GM12878 (cell line): ENCODE data around the gene FGD3. TPM values are rescaled to one million over a fixed set of nuclear protein-coding genes. Genes with fewer than 3 reads are reported as not detected.

Experiments used
- ATAC-seq: fragments of 200-7000 bp; cut with Tn5 transposase; 3 replicates; pipeline ENCODE4 v1.9.1; 2020; ENCODE audit warnings: mild to moderate bottlenecking, moderate library complexity
- BruUV-seq: library from RNA; stranded (reverse); fragments of 400-500 nt; replicated peaks from 2 replicates; lab custom pipeline; 2021; lab: Mats Ljungman, UMichigan
- CTCF ChIA-PET: fragments of 300-600 bp; sonication (Branson Sonifier 250); formaldehyde crosslinking; extraction: SDS; loops from one replicate; lab custom pipeline; 2021; ENCODE audit warnings: inconsistent platforms; lab: Yijun Ruan, JAX
- POLR2A ChIA-PET: fragments of 350-600 bp; formaldehyde crosslinking; extraction: SDS; loops from one replicate; lab custom pipeline; 2021; ENCODE audit warnings: inconsistent platforms; lab: Charles Lee
- RAD21 ChIA-PET: fragments of 300-600 bp; sonication (Branson Sonifier 250); formaldehyde crosslinking; loops from one replicate; lab custom pipeline; 2023; ENCODE audit warnings: antibody characterized with exemption; ENCODE audit not compliant: unreplicated experiment; lab: Charles Lee
- SMC1A ChIA-PET: fragments of 300-600 bp; sonication (Branson Sonifier 250); formaldehyde crosslinking; loops from one replicate; lab custom pipeline; 2023; ENCODE audit not compliant: unreplicated experiment, uncharacterized antibody; lab: Charles Lee
- DNase-seq: peaks from one replicate; pipeline ENCODE4 v3.0.0-alpha.2; 2011; ENCODE audit warnings: low read depth, low spot score
- FAIRE-seq: peaks from 3 replicates; lab custom pipeline; 2011; peaks lifted over from hg19 to GRCh38; lab: Jason Lieb, UNC
- H2AFZ ChIP-seq: 2 replicates; pipeline ENCODE4 v1.6.0; 2011; ENCODE audit warnings: low read depth, low read length, control low read depth; ENCODE audit not compliant: control insufficient read depth
- H3K27ac ChIP-seq: 2 replicates; pipeline ENCODE4 v1.5.1; 2011; ENCODE audit warnings: control low read depth; ENCODE audit not compliant: control insufficient read depth, insufficient read depth
- H3K27me3 ChIP-seq, 2 experiments: replicated peaks in 1 of 2; 2 replicates each; pipeline versions ENCODE4 v1.6.0 to v1.6.1; 2011; ENCODE audit warnings: low read length in 1 of 2; ENCODE audit not compliant: control insufficient read depth in 2 of 2, insufficient read depth in 2 of 2
- H3K36me3 ChIP-seq, 2 experiments: 2 replicates each; pipeline ENCODE4 v1.5.1; 2011; ENCODE audit warnings: low read length in 1 of 2; ENCODE audit not compliant: control insufficient read depth in 2 of 2, insufficient read depth in 2 of 2
- H3K4me1 ChIP-seq: 2 replicates; pipeline ENCODE4 v1.6.1; 2011; ENCODE audit warnings: mild to moderate bottlenecking, low read length, moderate library complexity, mixed read lengths; ENCODE audit not compliant: control insufficient read depth, insufficient read depth
- H3K4me2 ChIP-seq: 2 replicates; pipeline ENCODE4 v1.6.0; 2011; ENCODE audit warnings: control low read depth; ENCODE audit not compliant: control insufficient read depth, insufficient read depth
- H3K4me3 ChIP-seq: fragments of 200-600 bp; sonication (generic); 2 replicates; pipeline ENCODE4 v1.5.1; 2016
- H3K79me2 ChIP-seq: 2 replicates; pipeline ENCODE4 v1.6.0; 2011; ENCODE audit warnings: low read length; ENCODE audit not compliant: control insufficient read depth, insufficient read depth
- H3K9ac ChIP-seq: 2 replicates; pipeline ENCODE4 v1.8.0; 2011; ENCODE audit warnings: low read length, control low read depth, mixed read lengths; ENCODE audit not compliant: control insufficient read depth, insufficient read depth
- H3K9me3 ChIP-seq: replicated peaks from 3 replicates; pipeline ENCODE4 v1.5.1; 2011; ENCODE audit warnings: mild to moderate bottlenecking, low read length; ENCODE audit not compliant: control insufficient read depth, insufficient read depth
- H4K20me1 ChIP-seq: 2 replicates; pipeline ENCODE4 v1.6.0; 2011; ENCODE audit not compliant: control insufficient read depth, insufficient read depth
- BCLAF1 ChIP-seq: fragments of 450-650 bp; IDR thresholded peaks from 2 replicates; pipeline ENCODE4 v1.6.1; 2017; ENCODE audit warnings: antibody characterized with exemption, mild to moderate bottlenecking, moderate library complexity
- SPI1 ChIP-seq: IDR thresholded peaks from 2 replicates; pipeline ENCODE4 v1.6.1; 2011; ENCODE audit warnings: low read depth, mild to moderate bottlenecking, low read length, moderate library complexity, borderline replicate concordance; ENCODE audit not compliant: insufficient read depth
- WGBS: methylation state at CpG from one replicate; pipeline ENCODE4 v1.1.6; 2016; ENCODE audit warnings: low lambda C conversion rate; ENCODE audit not compliant: insufficient replicate concordance, insufficient coverage; ENCODE audit errors: missing lambda C conversion rate; 5-methylcytosine and 5-hydroxymethylcytosine counted together
- in situ Hi-C: fragments of 300-500 bp; cut with MboI; formaldehyde crosslinking; loops from 9 replicates; pipeline ENCODE4 v1.14.3; 2018; ENCODE audit warnings: mixed read lengths
- intact Hi-C: fragments of 100-400 bp; cut with micrococcal nuclease; formaldehyde crosslinking; loops from one replicate; pipeline ENCODE4 v1.14.2; 2022; ENCODE audit not compliant: unreplicated experiment
- polyA plus RNA-seq, 11 experiments: library from polyadenylated mRNA; depleted of rRNA in 4 of 11; unstranded in 6 of 11; stranded (reverse) in 5 of 11; fragments of >200 nt; fragmentation: Nextera tagmentation in 4 of 11; fragmentation: Illumina TruSeq in 1 of 11; extraction: Ambion mirVana in 4 of 11; extraction: Trizol in 1 of 11; gene quantifications; 1 replicate in 1 of 11; 2 replicates in 10 of 11; pipeline versions ENCODE4 v1.2.1 to v1.2.3, GENCODE V29; 2011 to 2016; ENCODE audit warnings: inconsistent platforms in 2 of 11, missing spikeins in 2 of 11, low read depth in 1 of 11
- total RNA-seq, 4 experiments: library from RNA; depleted of rRNA in 3 of 4; stranded (reverse); fragments of >200 nt in 3 of 4; fragmentation: Illumina TruSeq in 1 of 4; extraction: Trizol in 1 of 4; gene quantifications; 2 replicates each; pipeline versions ENCODE4 v1.2.1 to v1.2.3, GENCODE V29; 2013 to 2021

The FGD3 gene
- total and polyA plus RNA-seq, 10 of the 15 experiments (the other 5 are each of a cell fraction or from before 2014, with no cell fraction given), result 0.26 to 18.1 (median 12.4) TPM

DNA sequence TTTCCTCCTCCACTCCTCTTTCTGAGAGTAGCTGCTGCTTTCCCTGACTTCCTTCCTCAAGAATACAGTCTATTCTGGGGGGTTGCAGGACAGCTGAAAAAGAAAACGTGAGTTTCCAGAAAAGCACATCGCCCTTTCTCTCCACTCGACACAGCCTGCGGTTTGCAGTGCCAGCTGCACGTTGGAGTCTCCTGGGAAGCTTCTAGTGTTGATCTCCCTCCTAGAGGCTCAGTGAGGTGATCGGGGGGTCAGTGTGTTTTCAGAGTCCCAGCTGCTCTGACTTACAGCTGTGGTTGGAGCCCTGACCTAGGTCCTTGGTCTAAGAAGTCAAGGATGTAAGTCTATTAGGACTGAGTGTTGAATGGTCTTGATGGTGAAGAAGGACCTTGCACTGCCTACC is 86.2 kb downstream of the FGD3 start:
- DNase-seq (no peak), ATAC-seq (no peak), FAIRE-seq (no peak)
- Histone ChIP-seq H3K27me3 (no peaks in the 10 kb centered on the region), H3K79me2 (no peaks in the 10 kb centered on the region), H3K9ac (no peak overlapping the region), H2AFZ (no peak overlapping the region), H3K27ac (no peak overlapping the region), H4K20me1 (no peaks in the 10 kb centered on the region), H3K4me3 (no peak overlapping the region), H3K4me2 (peak overlapping the region; percentile 22; the same call in 1 of the 2 replicates), H3K36me3 (peaks cover 0 to 6% of the 10 kb centered on the region in 2 experiments), H3K9me3 (no peaks in the 10 kb centered on the region), H3K4me1 (peaks cover 11% of the 10 kb centered on the region)
- CTCF ChIA-PET, result interaction anchor here (1.0 kb wide), 1 partner anchor 27 kb away, joined by 3 read pairs; no protein-coding TSS in a partner anchor
- in situ Hi-C loops (no loop called here), intact Hi-C loops (no loop called here)
- 32% methylated on average over 6 of the region's 6 CpGs for WGBS
- RAD21 ChIA-PET, result interaction anchor here (0.6 to 1.7 kb wide), 2 partner anchors 27 to 58 kb away, joined by 6 read pairs; no protein-coding TSS in a partner anchor
- BruUV-seq, result no TSS peak
- TF ChIP-seq BCLAF1 (no peak), SPI1 (peak; percentile 21; the same call in 1 of the 2 replicates)
- POLR2A ChIA-PET, result interaction anchor here (0.5 to 1.2 kb wide), 3 partner anchors 9 to 58 kb away, joined by 3 to 15 read pairs (median 3); no protein-coding TSS in a partner anchor
- SMC1A ChIA-PET, result interaction anchor here (0.7 kb wide), 1 partner anchor 1915 kb away, joined by 3 read pairs; no protein-coding TSS in a partner anchor
